Stimulated activated CD4-positive, alpha-beta T cell treated with anti-CD3 and anti-CD28 coated beads, TNF-alpha, amount 100 ng/mL, for 4 hours (primary cell): Measurements from ENCODE around the gene CFAP77.
A peak's percentile ranks its signal among the peaks of the same experiment; 100 is the strongest.

ENCODE experiments used
- DNase-seq, 3 experiments: peaks; one replicate each; pipeline ENCODE4 v3.0.0-alpha.2; 2020; ENCODE audit warnings: low read depth in 3 of 3

The CFAP77 gene

GRCh38 chr9:132451276-132451675 is 41.3 kb downstream of the CFAP77 start:
- no peak for DNase-seq

DNA sequence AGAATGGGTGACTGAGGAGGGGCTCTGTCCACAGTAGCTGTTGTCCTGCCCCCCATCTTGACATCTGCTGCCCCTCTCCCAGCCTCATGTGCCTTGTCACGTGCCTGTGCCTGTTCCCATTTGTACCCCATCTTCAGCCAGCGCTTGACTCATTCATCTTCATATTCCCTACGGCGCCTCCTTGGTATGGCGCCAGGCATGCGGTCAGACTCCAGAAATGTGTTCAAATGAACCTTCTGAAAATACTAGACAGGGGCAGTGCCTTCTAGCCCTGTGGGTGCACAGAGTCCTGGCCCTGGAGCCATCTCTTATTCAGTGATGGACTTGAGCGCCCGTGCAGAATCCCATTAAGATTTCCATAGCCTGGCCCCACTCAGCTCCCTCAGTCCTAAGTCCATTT is 46.2 kb downstream of the CFAP77 start:
- DNase-seq = no peak

DNA sequence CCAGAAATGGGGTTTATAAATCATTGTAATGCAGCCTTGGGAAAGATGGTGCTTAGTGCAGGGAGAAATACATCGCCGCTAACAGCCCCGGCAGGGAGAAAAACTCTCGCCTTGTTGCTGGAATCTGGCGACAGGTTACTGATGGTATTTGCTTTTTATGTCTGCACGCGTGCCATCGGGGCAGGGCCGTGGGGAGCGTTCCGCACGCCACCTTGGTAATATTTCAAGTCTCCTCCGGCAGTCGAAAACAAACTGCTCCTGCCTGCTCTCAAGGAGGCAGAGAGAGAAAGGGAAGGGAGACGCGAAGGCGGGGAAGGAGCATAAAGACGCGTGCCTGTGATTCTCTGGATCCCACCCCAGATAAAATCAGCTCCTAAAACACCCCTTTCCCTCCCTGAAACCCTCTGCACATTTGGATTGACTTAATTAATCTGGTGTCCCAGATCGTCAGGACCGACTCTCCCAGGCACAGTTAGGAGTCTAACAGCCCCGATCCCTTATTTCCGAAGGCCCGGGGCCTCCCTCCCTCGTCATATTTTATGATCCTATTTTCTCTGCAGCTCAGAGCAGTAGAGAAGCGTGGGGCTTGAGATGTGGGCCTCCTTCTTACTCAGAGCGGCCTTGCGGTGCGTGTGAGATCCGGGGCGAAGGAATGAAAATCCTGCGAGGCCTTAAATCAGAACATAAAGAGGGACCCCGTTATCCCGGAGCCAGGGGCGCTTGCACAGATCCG is 47.7 kb downstream of the CFAP77 start:
- no peak for DNase-seq

DNA sequence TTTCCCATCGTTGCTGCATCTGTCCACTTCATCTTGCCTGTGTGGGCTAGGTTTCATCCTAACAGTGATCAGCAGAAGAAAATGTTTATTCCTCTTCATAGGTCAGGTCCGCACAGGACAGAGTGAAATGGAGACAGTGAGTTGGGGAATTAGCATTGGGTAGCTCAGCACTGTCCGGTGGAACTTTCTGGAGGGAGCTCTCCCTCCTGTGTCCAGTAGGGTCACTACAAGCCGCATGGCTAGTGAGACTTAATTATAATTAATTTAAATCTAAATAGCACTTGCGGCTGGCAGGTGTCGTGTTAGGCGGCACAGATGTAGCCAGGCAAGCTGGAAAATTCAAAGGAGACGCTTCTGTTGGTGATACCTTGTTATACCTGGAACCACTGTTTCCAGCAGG is 48.4 kb downstream of the CFAP77 start:
- no peak for DNase-seq

DNA sequence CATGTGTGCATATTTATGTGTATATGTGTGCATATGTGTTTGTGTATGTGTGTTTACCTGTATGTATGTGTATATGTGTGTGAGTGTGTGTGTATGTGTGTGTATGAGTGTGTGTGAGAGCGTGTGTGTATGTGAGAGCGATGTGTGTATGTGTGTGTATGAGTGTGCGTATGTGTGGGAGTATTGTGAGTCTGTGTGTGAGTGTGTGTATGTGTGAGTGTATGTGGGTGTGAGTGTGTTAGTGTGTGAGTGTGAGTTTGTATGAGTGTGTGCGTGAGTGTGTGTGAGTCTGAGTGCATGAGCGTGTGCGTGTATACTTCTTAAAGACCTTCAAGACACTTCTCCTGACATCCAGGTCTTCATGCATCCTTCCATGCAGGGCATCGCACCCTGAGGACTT is 49.6 kb downstream of the CFAP77 start:
- no peak for DNase-seq

DNA sequence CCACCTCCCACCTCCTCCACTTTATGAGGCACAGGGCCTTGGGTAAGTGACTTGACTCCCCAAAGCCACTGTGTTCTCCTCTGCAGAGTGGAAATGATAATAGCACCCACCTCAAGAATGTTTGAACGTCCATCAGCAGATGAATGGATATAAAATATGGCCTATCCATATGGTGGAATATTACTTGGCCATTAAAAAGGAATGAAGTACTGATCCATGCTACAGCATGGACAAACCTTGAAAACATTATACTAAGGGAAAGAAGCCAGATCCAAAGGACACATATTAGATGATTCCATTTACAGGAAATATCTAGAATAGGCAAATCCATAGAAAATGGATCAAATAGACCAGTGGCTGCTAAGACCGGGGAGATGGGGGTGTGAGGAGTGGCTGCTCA is 50.2 kb downstream of the CFAP77 start:
- DNase-seq = no peak

- DNase-seq = no peak
These were observed 51.4 kb downstream of the CFAP77 start for GRCh38 chr9:132461281-132461896.

- no peak for DNase-seq
These were observed 52.0 kb downstream of the CFAP77 start for GRCh38 chr9:132461971-132462370.

- no peak for DNase-seq
These were observed 54.5 kb downstream of the CFAP77 start for GRCh38 chr9:132464547-132464946.

DNA sequence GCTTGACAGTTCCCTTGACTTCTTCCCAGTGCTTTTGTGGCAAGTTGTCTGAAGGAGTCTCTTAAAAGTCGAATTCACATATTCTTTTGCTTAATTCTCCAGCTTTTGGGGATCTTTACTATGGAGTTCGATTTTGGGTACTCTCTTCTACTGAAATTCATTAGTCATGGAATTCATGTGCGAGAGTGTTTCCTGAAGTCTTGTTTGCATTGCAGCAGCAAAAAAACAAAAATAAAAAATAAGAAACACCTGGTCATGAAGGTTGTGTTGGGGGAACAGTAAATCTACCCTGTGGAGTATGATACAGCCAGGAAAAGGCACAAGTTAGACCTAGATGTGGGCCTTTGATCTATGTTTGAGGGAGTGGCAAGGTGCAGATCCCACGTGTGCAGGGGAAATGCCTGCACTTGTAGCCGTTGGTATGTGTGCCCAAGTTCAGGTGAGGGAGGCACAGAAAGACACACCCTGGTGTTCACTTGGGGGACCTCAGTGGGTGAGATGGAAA is 55.2 kb downstream of the CFAP77 start:
- no peak for DNase-seq

GRCh38 chr9:132472199-132472598 is 62.2 kb downstream of the CFAP77 start:
- DNase-seq = no peak

DNA sequence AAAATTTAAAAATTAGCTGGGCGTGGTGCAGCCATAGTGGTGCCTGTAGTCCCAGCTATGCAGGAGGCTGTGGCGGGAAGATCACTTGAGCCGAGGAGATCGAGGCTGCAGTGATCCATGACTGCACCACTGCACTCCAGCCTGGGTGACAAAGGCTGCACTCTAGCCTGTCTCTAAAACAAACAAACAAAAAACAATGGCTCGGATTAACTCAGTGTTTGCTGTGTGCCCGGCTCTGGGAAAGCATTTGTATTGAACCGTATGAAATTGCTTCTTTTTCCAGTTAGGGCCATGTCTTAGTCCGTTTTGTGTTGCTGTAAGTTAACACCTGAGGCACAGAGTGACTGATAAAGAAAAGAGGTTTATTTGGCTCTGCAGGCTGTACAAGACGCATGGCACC is 62.6 kb downstream of the CFAP77 start:
- DNase-seq = no peak

GRCh38 chr9:132474253-132474652 is 64.2 kb downstream of the CFAP77 start:
- no peak for DNase-seq

DNA sequence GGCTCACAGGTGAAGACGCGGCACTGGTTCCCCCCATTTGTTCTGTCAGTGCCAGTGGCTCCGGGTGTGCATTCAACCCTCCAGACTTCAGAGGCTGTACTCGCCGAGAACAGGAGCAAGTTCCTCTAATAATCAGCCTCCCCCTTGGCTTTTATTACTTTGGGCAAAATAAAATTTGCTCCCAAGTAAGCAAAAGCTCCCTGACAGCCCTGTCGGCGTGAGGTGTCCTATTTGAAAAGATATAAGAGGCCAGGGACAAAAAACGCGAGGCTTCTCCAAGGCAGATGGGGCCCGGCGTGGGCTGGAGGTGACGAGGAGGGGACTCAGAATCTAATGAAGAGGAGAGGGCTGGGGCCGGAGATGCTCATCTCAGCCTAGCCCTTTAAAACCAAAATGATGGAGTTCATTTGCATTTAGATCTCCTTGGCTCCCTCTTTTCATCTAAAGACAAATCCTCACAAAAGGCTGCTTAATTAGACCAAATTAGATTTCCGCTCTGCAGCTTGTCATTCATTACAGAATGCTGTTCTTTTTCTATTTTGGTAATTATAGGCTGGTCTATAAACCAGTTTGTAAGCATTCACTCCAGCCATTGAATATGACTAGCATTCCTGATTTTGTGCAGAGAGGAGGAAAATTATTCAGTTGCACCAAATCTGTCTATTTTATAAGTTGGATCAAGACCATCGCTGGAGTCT is 68.5 kb downstream of the CFAP77 start:
- no peak for DNase-seq

GRCh38 chr9:132479733-132480132 is 69.7 kb downstream of the CFAP77 start:
- no peak for DNase-seq

DNA sequence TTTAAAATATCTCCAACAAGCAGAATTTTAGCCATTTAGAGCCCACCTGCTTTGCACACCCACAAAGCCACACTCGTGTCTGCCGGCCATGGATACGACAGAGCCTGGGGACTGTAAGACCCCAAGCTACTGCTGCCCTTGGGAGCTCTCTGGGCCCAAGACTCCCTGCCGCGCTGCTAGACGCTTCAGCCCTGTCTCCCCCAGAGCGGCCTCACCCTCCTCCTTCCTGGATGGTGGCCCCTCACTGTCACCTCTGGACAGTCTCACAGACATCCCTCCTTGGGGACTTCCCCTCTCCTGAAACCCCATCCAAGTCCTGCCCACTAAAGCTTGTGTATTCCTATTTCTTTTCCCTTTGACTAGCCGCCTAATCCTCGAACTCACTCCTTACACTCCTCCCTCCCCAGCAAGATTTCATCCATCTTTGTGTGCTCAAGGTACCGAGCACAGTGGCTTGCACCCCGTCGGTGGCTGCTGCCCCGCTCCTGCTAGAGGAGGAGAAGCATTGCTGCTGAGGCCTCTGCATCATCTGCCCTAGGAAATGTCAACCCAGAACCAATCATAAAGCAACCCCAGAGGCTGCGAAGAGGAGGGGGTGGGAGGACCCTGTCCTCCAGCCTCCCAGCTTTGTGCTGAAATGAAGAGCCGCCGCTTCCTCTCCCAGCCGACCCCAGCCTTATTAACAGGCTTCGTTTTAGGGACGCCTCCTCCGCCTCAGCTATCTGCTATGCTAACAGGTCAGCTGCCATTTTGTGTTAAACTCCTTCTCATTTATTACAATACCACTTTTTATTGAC is 71.2 kb downstream of the CFAP77 start:
- no peak for DNase-seq

DNA sequence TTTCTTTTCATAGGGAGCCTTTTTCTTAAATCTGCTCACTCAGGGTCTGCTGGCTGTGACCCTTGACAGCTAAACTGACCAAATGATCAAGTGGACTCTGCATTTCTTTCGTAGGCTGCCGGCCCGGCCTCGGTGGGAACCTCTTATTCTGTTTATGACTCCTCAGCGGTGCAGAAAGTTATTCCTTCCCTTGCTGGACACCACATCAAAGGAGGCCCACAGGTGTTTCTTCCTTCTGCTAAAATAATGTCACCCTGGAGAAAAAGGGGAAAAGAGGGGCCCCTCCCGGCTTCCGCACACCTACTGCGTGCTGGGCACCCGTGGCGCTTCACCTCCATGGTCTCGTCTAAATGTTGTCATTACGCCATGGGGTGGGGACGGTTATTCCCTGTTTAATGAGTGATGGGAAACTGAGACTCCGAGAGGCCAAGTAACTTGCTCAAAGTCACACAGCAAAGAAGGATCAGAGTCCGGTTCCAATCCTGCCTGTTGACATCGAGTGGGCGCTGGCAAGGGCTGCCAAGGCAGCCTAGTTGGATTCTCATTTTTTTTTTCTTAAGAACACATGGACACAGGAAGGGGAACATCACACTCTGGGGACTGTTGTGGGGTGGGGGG is 72.3 kb downstream of the CFAP77 start:
- DNase-seq = no peak

DNA sequence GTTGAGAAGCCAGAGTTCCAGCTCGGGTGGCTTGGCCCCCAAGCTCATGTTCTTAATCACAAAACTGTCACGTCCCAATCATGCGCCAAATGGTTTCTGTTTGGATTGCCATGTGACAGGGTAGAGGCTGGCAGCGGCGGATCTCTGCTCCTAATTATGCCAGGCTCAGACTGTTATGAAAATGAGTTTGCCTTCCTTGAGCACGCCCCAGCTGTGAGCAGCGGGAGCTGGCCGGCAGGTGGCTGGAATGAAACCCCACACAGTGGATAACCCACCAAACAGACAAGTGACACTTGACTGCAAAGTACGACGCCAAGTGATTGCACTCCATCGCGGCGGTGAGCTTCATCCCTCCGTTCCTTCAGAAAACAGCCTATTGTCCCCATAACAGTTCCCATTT is 75.4 kb downstream of the CFAP77 start:
- DNase-seq = no peak

DNA sequence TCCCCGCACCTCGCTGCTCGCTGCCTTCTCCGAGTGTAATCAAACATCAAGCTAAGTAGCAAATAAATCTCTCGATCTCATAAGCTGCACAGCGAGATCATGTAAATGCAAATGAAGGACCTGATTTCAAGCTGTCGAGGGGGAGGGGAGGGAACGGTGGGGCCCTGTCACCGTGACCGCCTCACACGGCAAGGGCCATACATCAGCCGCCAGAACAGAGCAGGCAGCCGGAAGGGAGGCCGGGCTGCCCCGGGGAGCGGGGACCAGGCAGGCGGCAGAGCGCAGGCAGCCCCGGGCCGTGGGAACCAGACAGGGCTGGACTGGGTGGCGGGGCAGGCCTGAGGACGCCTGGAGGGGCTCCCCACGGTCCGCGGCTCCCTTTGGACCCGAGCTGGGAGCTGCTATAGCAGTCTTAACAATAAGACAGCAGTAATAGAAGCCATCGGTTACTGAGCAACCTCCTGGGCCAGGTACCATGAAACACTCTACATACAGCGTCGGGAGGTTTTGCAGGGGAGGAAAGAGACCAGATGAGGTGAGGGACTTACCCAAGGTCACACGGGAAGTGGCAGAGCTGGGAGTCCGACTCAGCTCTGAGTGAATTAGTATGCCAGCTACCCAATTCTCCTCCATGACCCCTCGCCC is 76.8 kb downstream of the CFAP77 start:
- DNase-seq = peak in 2 of 3 experiments; percentile 3 to 15

- no peak for DNase-seq
These were observed 77.4 kb downstream of the CFAP77 start for GRCh38 chr9:132487351-132487791.

DNA sequence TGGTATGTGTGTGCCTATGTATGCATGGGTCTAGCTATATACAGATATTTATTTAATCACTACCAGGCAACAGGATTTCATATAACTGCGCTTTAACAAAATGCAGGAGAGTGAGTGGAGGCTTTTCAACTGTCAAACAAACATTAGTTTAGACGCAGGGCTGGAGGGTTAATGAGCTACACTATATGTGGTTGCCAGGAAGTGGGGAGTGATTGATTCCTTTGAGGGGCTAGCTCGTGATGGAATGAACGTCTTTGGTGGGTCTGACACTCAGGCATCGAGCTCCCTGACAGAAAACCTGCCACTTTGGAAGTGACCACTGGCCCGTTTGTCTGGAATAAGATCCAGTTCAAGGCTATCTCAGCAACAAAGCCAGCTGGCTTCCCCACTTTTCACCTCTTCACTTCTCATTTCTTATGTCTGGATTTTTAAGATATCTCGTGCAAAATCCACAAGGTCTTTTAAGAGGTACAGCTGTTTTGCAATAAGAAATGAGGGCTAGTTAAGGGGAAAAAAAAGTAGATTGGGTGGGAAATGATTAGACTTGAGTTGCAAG is 78.0 kb downstream of the CFAP77 start:
- no peak for DNase-seq
